Neural cell (in vitro differentiated cells): ENCODE measurements around the gene PTPRT. TPM values are rescaled to one million over a fixed set of nuclear protein-coding genes. Genes with fewer than 3 reads are reported as not detected.

Experiments used
- H2AFZ ChIP-seq: fragments of 200-600, 300-800 bp; sonication (generic), shearing (Covaris generic); 2 replicates; pipeline ENCODE4 v1.6.0; 2014; ENCODE audit warnings: low read depth, mild to moderate bottlenecking, antibody characterized with exemption, low read length, moderate library complexity
- H3F3A ChIP-seq: fragments of 200-600 bp; shearing (Covaris generic); 2 replicates; pipeline ENCODE4 v1.6.1; 2016; ENCODE audit warnings: mild to moderate bottlenecking, moderate library complexity, mixed read lengths, antibody characterized with exemption, low read length; ENCODE audit not compliant: insufficient read depth, poor library complexity, severe bottlenecking
- H3K27ac ChIP-seq: fragments of 200-600, 300-800 bp; sonication (generic), shearing (Covaris generic); 2 replicates; pipeline ENCODE4 v1.5.1; 2014; ENCODE audit warnings: mild to moderate bottlenecking, low read length, moderate library complexity
- H3K27me3 ChIP-seq: fragments of 300-800, 200-600 bp; sonication (generic), shearing (Covaris generic); 2 replicates; pipeline ENCODE4 v1.6.0; 2014; ENCODE audit warnings: mild to moderate bottlenecking, low read depth, low read length, moderate library complexity; ENCODE audit not compliant: insufficient read depth
- H3K36me3 ChIP-seq: fragments of 300-800, 200-600 bp; sonication (generic), shearing (Covaris generic); 2 replicates; pipeline ENCODE4 v1.5.1; 2014; ENCODE audit warnings: mild to moderate bottlenecking, antibody characterized with exemption, low read length, moderate library complexity; ENCODE audit not compliant: insufficient read depth
- H3K4me2 ChIP-seq: fragments of 300-800, 200-600 bp; sonication (generic), shearing (Covaris generic); 2 replicates; pipeline ENCODE4 v1.6.0; 2014; ENCODE audit warnings: mild to moderate bottlenecking, low read length
- H3K4me3 ChIP-seq: fragments of 300-800, 200-600 bp; sonication (generic), shearing (Covaris generic); 2 replicates; pipeline ENCODE4 v1.5.1; 2014; ENCODE audit warnings: mild to moderate bottlenecking, low read length, moderate library complexity
- H3K79me2 ChIP-seq: fragments of 200-600 bp; shearing (Covaris generic); replicated peaks from 2 replicates; pipeline ENCODE4 v1.6.0; 2014; ENCODE audit warnings: mild to moderate bottlenecking, low read length, moderate library complexity; ENCODE audit not compliant: insufficient read depth
- H3K9ac ChIP-seq: fragments of 300-800, 200-600 bp; sonication (generic), shearing (Covaris generic); 2 replicates; pipeline ENCODE4 v1.6.1; 2016; ENCODE audit warnings: mild to moderate bottlenecking, low read length, mixed read lengths
- H3K9me2 ChIP-seq: fragments of 200-600 bp; shearing (Covaris generic); 2 replicates; pipeline ENCODE4 v1.6.1; 2016; ENCODE audit warnings: mild to moderate bottlenecking, low read length, mixed read lengths; ENCODE audit not compliant: insufficient read depth
- H3K9me3 ChIP-seq: fragments of 200-600, 300-800 bp; sonication (generic), shearing (Covaris generic); 2 replicates; pipeline ENCODE4 v1.6.1; 2016; ENCODE audit warnings: mild to moderate bottlenecking, mixed run types, low read length, moderate library complexity, mixed read lengths
- H4K20me1 ChIP-seq: fragments of 200-600 bp; shearing (Covaris generic); 2 replicates; pipeline ENCODE4 v1.6.1; 2016; ENCODE audit warnings: mild to moderate bottlenecking, mixed run types; ENCODE audit not compliant: insufficient read depth
- EP300 ChIP-seq: fragments of 450-650 bp; conservative IDR thresholded peaks from 2 replicates; pipeline ENCODE4 v1.6.1; 2014; ENCODE audit warnings: antibody characterized with exemption, mild to moderate bottlenecking, moderate library complexity; ENCODE audit not compliant: poor library complexity, severe bottlenecking
- MXI1 ChIP-seq: fragments of 450-650 bp; conservative IDR thresholded peaks from 2 replicates; pipeline ENCODE4 v1.6.1; 2014; ENCODE audit warnings: antibody characterized with exemption, mild to moderate bottlenecking; ENCODE audit not compliant: poor library complexity, severe bottlenecking
- POLR2AphosphoS5 ChIP-seq: IDR thresholded peaks from 2 replicates; pipeline ENCODE4 v1.6.1; 2012
- RAD21 ChIP-seq: fragments of 450-650 bp; conservative IDR thresholded peaks from 2 replicates; pipeline ENCODE4 v1.6.1; 2014; ENCODE audit warnings: antibody characterized with exemption, mild to moderate bottlenecking, moderate library complexity
- REST ChIP-seq: IDR thresholded peaks from 2 replicates; pipeline ENCODE4 v1.6.1; 2012; ENCODE audit warnings: borderline replicate concordance
- SMC3 ChIP-seq: fragments of 450-650 bp; conservative IDR thresholded peaks from 2 replicates; pipeline ENCODE4 v1.6.1; 2014; ENCODE audit warnings: antibody characterized with exemption, mild to moderate bottlenecking, moderate library complexity; ENCODE audit not compliant: poor library complexity
- TAF1 ChIP-seq: IDR thresholded peaks from 2 replicates; pipeline ENCODE4 v1.6.1; 2012; ENCODE audit warnings: low read depth
- polyA plus RNA-seq: library from polyadenylated mRNA; depleted of rRNA; stranded (reverse); fragments of >200 nt; gene quantifications from 2 replicates; pipeline ENCODE4 v1.2.3, GENCODE V29; 2014
- TF ChIP-seq, protein P1 (sequence below): fragments of 450-650 bp; IDR thresholded peaks from 2 replicates; pipeline ENCODE4 v1.5.1; 2014; ENCODE audit warnings: antibody characterized with exemption, mild to moderate bottlenecking, moderate library complexity; ENCODE audit not compliant: poor library complexity, severe bottlenecking

PTPRT gene
- polyA plus RNA-seq, 1 donor from 2014 or later, result 9.2 TPM

GRCh38 chr20:42919316-42919715 is 270.4 kb downstream of the PTPRT start:
- Histone ChIP-seq H3K4me3 (no peak overlapping the region), H3K36me3 (no peaks in the 10 kb centered on the region), H4K20me1 (no peaks in the 10 kb centered on the region), H3K9me3 (peaks cover 5% of the 10 kb centered on the region), H2AFZ (no peak overlapping the region), H3F3A (no peaks in the 10 kb centered on the region), H3K4me2 (no peak overlapping the region), H3K9me2 (no peaks in the 10 kb centered on the region), H3K9ac (no peak overlapping the region), H3K27ac (no peak overlapping the region), H3K79me2 (no peaks in the 10 kb centered on the region), H3K27me3 (no peaks in the 10 kb centered on the region)
- no peak for TF ChIP-seq RAD21
- no peak for TF ChIP-seq TAF1
- TF ChIP-seq, protein P1, sequence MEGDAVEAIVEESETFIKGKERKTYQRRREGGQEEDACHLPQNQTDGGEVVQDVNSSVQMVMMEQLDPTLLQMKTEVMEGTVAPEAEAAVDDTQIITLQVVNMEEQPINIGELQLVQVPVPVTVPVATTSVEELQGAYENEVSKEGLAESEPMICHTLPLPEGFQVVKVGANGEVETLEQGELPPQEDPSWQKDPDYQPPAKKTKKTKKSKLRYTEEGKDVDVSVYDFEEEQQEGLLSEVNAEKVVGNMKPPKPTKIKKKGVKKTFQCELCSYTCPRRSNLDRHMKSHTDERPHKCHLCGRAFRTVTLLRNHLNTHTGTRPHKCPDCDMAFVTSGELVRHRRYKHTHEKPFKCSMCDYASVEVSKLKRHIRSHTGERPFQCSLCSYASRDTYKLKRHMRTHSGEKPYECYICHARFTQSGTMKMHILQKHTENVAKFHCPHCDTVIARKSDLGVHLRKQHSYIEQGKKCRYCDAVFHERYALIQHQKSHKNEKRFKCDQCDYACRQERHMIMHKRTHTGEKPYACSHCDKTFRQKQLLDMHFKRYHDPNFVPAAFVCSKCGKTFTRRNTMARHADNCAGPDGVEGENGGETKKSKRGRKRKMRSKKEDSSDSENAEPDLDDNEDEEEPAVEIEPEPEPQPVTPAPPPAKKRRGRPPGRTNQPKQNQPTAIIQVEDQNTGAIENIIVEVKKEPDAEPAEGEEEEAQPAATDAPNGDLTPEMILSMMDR, result no peak
- TF ChIP-seq MXI1, result no peak
- TF ChIP-seq REST, result no peak

DNA sequence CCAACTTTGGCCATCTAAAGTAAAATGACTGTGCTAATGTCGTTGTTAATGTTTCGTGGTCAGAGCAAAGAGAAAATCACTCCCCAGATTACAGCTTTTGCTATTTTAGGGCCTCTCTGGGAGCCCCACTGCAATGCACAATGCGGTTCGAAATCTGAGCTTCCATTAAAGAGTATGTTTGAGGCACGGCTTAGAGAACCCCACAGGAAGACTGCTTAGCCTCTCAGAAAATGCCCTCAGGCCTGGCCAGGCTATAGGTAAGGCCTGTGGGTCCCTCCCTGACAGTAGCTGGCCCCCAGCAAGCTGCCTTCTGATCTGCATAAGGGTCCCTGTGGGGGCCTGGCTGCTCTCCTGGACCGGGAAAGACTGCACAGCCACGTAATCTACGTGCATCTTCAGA is 274.6 kb downstream of the PTPRT start:
- no peak overlapping the region for H3K4me3 ChIP-seq
- no peak overlapping the region for H3K4me2 ChIP-seq
- no peaks in the 10 kb centered on the region for H3K79me2 ChIP-seq
- H3K27me3 ChIP-seq, result no peaks in the 10 kb centered on the region
- TF ChIP-seq SMC3 (no peak), EP300 (no peak), TAF1 (no peak), POLR2AphosphoS5 (no peak)
- TF ChIP-seq, protein P1, result no peak
- H3K27ac ChIP-seq, result no peak overlapping the region
- H4K20me1 ChIP-seq, result no peaks in the 10 kb centered on the region
- peaks cover 5% of the 10 kb centered on the region for H3K9me3 ChIP-seq
- H3K36me3 ChIP-seq, result no peaks in the 10 kb centered on the region
- H3K9ac ChIP-seq, result no peak overlapping the region
- H2AFZ ChIP-seq, result no peak overlapping the region
- no peaks in the 10 kb centered on the region for H3K9me2 ChIP-seq
- H3F3A ChIP-seq, result no peaks in the 10 kb centered on the region
